H9 (cell line): ENCODE measurements around the gene TTYH2. TPM values are rescaled to one million over a fixed set of nuclear protein-coding genes. Genes with fewer than 3 reads are reported as not detected.

Source experiments
- DNase-seq: peaks from one replicate; pipeline ENCODE4 v3.0.0-alpha.2; 2017
- H2AFZ ChIP-seq: one replicate; pipeline ENCODE4 v1.6.1; 2013; ENCODE audit warnings: mild to moderate bottlenecking, low read length, control low read depth, moderate library complexity
- H2AK5ac ChIP-seq: 2 replicates; pipeline ENCODE4 v1.6.1; 2013; ENCODE audit warnings: low read length, control low read depth, mixed read lengths; ENCODE audit not compliant: insufficient read length
- H2BK120ac ChIP-seq: one replicate; pipeline ENCODE4 v1.6.1; 2013; ENCODE audit warnings: low read depth, mild to moderate bottlenecking, low read length, control low read depth, inconsistent platforms; ENCODE audit not compliant: poor library complexity, severe bottlenecking
- H2BK12ac ChIP-seq: 2 replicates; pipeline ENCODE4 v1.6.1; 2013; ENCODE audit warnings: low read length, control low read depth, mixed read lengths, low read depth; ENCODE audit not compliant: insufficient read length
- H2BK15ac ChIP-seq: 2 replicates; pipeline ENCODE4 v1.6.1; 2013; ENCODE audit warnings: low read depth, low read length, control low read depth
- H2BK20ac ChIP-seq: one replicate; pipeline ENCODE4 v1.6.1; 2013; ENCODE audit warnings: low read depth, mild to moderate bottlenecking, low read length, control low read depth, inconsistent platforms; ENCODE audit not compliant: poor library complexity, severe bottlenecking
- H2BK5ac ChIP-seq: 2 replicates; pipeline ENCODE4 v1.6.1; 2013; ENCODE audit warnings: low read length, control low read depth, mixed read lengths; ENCODE audit not compliant: insufficient read length
- H3K14ac ChIP-seq: 2 replicates; pipeline ENCODE4 v1.6.1; 2013; ENCODE audit warnings: low read length, control low read depth; ENCODE audit not compliant: insufficient read depth
- H3K18ac ChIP-seq: 2 replicates; pipeline ENCODE4 v1.6.1; 2013; ENCODE audit warnings: low read depth, mild to moderate bottlenecking, mixed read lengths, low read length, control low read depth; ENCODE audit not compliant: insufficient read length
- H3K23ac ChIP-seq: 2 replicates; pipeline ENCODE4 v1.6.1; 2013; ENCODE audit warnings: low read length, control low read depth, mixed read lengths, low read depth; ENCODE audit not compliant: insufficient read length
- H3K23me2 ChIP-seq: 2 replicates; pipeline ENCODE4 v1.6.1; 2013; ENCODE audit warnings: low read depth, mild to moderate bottlenecking, mixed read lengths, low read length, control low read depth; ENCODE audit not compliant: insufficient read length, poor library complexity, severe bottlenecking
- H3K27ac ChIP-seq: 2 replicates; pipeline ENCODE4 v1.5.1; 2013; ENCODE audit warnings: low read length, control low read depth, mixed read lengths, low read depth; ENCODE audit not compliant: insufficient read length
- H3K27me3 ChIP-seq: 2 replicates; pipeline ENCODE4 v1.6.1; 2013; ENCODE audit warnings: low read length, control low read depth, inconsistent platforms; ENCODE audit not compliant: insufficient read depth
- H3K4ac ChIP-seq: 2 replicates; pipeline ENCODE4 v1.6.1; 2013; ENCODE audit warnings: low read depth, mild to moderate bottlenecking, control low read depth, inconsistent platforms, low read length, moderate library complexity
- H3K4me1 ChIP-seq: 2 replicates; pipeline ENCODE4 v1.6.1; 2013; ENCODE audit warnings: low read length, control low read depth, inconsistent platforms; ENCODE audit not compliant: insufficient read depth
- H3K4me2 ChIP-seq: 2 replicates; pipeline ENCODE4 v1.6.1; 2013; ENCODE audit warnings: low read length, control low read depth, mixed read lengths; ENCODE audit not compliant: insufficient read length, insufficient read depth
- H3K56ac ChIP-seq: 2 replicates; pipeline ENCODE4 v1.6.1; 2013; ENCODE audit warnings: low read depth, mild to moderate bottlenecking, mixed read lengths, low read length, control low read depth; ENCODE audit not compliant: insufficient read length
- H3K79me1 ChIP-seq: 2 replicates; pipeline ENCODE4 v1.6.1; 2013; ENCODE audit warnings: low read depth, mild to moderate bottlenecking, moderate library complexity, low read length, control low read depth, inconsistent platforms; ENCODE audit not compliant: insufficient read depth, poor library complexity, severe bottlenecking
- H3K79me2 ChIP-seq: 2 replicates; pipeline ENCODE4 v1.6.1; 2013; ENCODE audit warnings: low read length, control low read depth, inconsistent platforms; ENCODE audit not compliant: insufficient read depth
- H3K9ac ChIP-seq: 2 replicates; pipeline ENCODE4 v1.6.1; 2013; ENCODE audit warnings: low read length, control low read depth, mixed read lengths; ENCODE audit not compliant: insufficient read length; ENCODE audit errors: extremely low read depth
- H3K9me3 ChIP-seq: one replicate; pipeline ENCODE4 v1.6.1; 2013; ENCODE audit warnings: low read depth, low read length, inconsistent platforms; ENCODE audit not compliant: control insufficient read depth
- H3T11ph ChIP-seq: one replicate; pipeline ENCODE4 v1.6.1; 2013; ENCODE audit warnings: mild to moderate bottlenecking, low read length, control low read depth, inconsistent platforms
- H4K20me1 ChIP-seq: one replicate; pipeline ENCODE4 v1.6.1; 2013; ENCODE audit not compliant: control insufficient read depth, insufficient read length, insufficient read depth
- H4K5ac ChIP-seq: 2 replicates; pipeline ENCODE4 v1.6.1; 2013; ENCODE audit warnings: low read depth, mild to moderate bottlenecking, mixed read lengths, low read length, control low read depth; ENCODE audit not compliant: insufficient read length
- H4K8ac ChIP-seq: replicated peaks from 2 replicates; pipeline ENCODE4 v1.6.1; 2013; ENCODE audit warnings: low read length, control low read depth, mixed read lengths, low read depth; ENCODE audit not compliant: insufficient read length
- H4K91ac ChIP-seq: 2 replicates; pipeline ENCODE4 v1.6.1; 2013; ENCODE audit warnings: low read depth, mild to moderate bottlenecking, moderate library complexity, mixed read lengths, low read length, control low read depth; ENCODE audit not compliant: insufficient read length
- H3K27ac Mint-ChIP-seq, 3 experiments: 2 replicates in 2 of 3; 3 replicates in 1 of 3; pipeline ENCODE4 v1.8.0; 2020 to 2021; ENCODE audit warnings: mixed read lengths in 3 of 3, mild to moderate bottlenecking in 1 of 3, moderate library complexity in 1 of 3
- H3K27me3 Mint-ChIP-seq: 2 replicates; pipeline ENCODE4 v1.8.0; 2021; ENCODE audit warnings: low read depth, mild to moderate bottlenecking, moderate library complexity, mixed read lengths
- H3K36me3 Mint-ChIP-seq, 3 experiments: 2 replicates in 2 of 3; 3 replicates in 1 of 3; pipeline ENCODE4 v1.8.0; 2020 to 2021; ENCODE audit warnings: low read depth in 3 of 3, mixed read lengths in 3 of 3; ENCODE audit not compliant: insufficient read depth in 1 of 3
- H3K4me1 Mint-ChIP-seq, 2 experiments: 2 replicates each; pipeline ENCODE4 v1.8.0; 2020; ENCODE audit warnings: mixed read lengths in 2 of 2
- H3K4me3 Mint-ChIP-seq, 2 experiments: 2 replicates in 1 of 2; 3 replicates in 1 of 2; pipeline ENCODE4 v1.8.0; 2020 to 2021; ENCODE audit warnings: mild to moderate bottlenecking in 2 of 2, mixed read lengths in 2 of 2, moderate library complexity in 1 of 2
- H3K9me3 Mint-ChIP-seq, 2 experiments: 2 replicates in 1 of 2; 3 replicates in 1 of 2; pipeline ENCODE4 v1.8.0; 2020; ENCODE audit warnings: mild to moderate bottlenecking in 2 of 2, mixed read lengths in 2 of 2, moderate library complexity in 1 of 2
- CTCF ChIP-seq: fragments of 200-600 bp; sonication (generic); conservative IDR thresholded peaks from 3 replicates; pipeline ENCODE4 v1.8.0; 2021; ENCODE audit warnings: antibody characterized with exemption, mild to moderate bottlenecking
- WGBS: extraction: QIAGEN DNeasy Blood & Tissue Kit; methylation state at CpG from one replicate; pipeline ENCODE4 v1.1.7; 2013; ENCODE audit warnings: missing lambda C conversion rate, low lambda C conversion rate, mixed read lengths; ENCODE audit not compliant: insufficient read length; ENCODE audit errors: extremely low coverage; 5-methylcytosine and 5-hydroxymethylcytosine counted together
- total RNA-seq: library from RNA; stranded (reverse); gene quantifications from 2 replicates; pipeline ENCODE4 v1.2.1, GENCODE V29; 2021

TTYH2 gene
- total RNA-seq, 1 experiment from 2014 or later: 1.6 TPM

- Histone ChIP-seq H2BK12ac (no peak overlapping the region), H3K27ac (no peak overlapping the region), H2BK120ac (no peak overlapping the region), H3K14ac (no peak overlapping the region), H3K27me3 (peaks cover 3% of the 10 kb centered on the region; the same call in 1 of the 2 replicates), H3K4me2 (no peak overlapping the region), H4K5ac (no peak overlapping the region), H3K4ac (no peak overlapping the region), H2BK20ac (no peak overlapping the region), H2AFZ (no peak overlapping the region), H3K9ac (no peak overlapping the region), H2AK5ac (no peak overlapping the region), H3K23me2 (peaks cover 3% of the 10 kb centered on the region), H3K79me1 (no peaks in the 10 kb centered on the region), H3K56ac (no peak overlapping the region), H4K91ac (no peak overlapping the region), H3T11ph (no peak overlapping the region), H3K4me1 (no peaks in the 10 kb centered on the region), H3K9me3 (no peaks in the 10 kb centered on the region), H3K18ac (no peak overlapping the region), H3K23ac (no peak overlapping the region), H2BK15ac (no peak overlapping the region), H3K79me2 (no peaks in the 10 kb centered on the region), H4K20me1 (no peaks in the 10 kb centered on the region), H2BK5ac (no peak overlapping the region), H4K8ac (no peak overlapping the region)
- peaks cover 36% of the 10 kb centered on the region for H3K27me3 Mint-ChIP-seq
- WGBS: no CpG with 5 or more reads among the region's 8 CpGs
- H3K4me3 Mint-ChIP-seq: no peak overlapping the region
- no peak overlapping the region for H3K27ac Mint-ChIP-seq
- no peaks in the 10 kb centered on the region for H3K36me3 Mint-ChIP-seq
- no peak for TF ChIP-seq CTCF
- DNase-seq: no peak
- no peaks in the 10 kb centered on the region for H3K9me3 Mint-ChIP-seq
- H3K4me1 Mint-ChIP-seq: peaks cover 6 to 14% of the 10 kb centered on the region in 2 experiments
These were observed 5.1 kb downstream of the TTYH2 start for GRCh38 chr17:74218436-74218835.
